HG03175 (cell line): ENCODE results near the gene DHX35.
A peak's percentile ranks its signal among the peaks of the same experiment; 100 is the strongest.

Experiments
- ATAC-seq: cut with Tn5 transposase; IDR thresholded peaks from one replicate; pipeline ENCODE4 v1.9.1; 2021; ENCODE audit warnings: mild to moderate bottlenecking, moderate library complexity; ENCODE audit not compliant: unreplicated experiment

Gene DHX35, protein sequence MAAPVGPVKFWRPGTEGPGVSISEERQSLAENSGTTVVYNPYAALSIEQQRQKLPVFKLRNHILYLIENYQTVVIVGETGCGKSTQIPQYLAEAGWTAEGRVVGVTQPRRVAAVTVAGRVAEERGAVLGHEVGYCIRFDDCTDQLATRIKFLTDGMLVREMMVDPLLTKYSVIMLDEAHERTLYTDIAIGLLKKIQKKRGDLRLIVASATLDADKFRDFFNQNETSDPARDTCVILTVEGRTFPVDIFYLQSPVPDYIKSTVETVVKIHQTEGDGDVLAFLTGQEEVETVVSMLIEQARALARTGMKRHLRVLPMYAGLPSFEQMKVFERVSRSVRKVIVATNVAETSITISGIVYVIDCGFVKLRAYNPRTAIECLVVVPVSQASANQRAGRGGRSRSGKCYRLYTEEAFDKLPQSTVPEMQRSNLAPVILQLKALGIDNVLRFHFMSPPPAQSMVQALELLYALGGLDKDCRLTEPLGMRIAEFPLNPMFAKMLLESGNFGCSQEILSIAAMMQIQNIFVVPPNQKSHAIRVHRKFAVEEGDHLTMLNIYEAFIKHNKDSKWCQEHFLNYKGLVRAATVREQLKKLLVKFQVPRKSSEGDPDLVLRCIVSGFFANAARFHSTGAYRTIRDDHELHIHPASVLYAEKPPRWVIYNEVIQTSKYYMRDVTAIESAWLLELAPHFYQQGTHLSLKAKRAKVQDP

GRCh38 chr20:38962044-38962927 lies at the start of gene DHX35:
Gene DHX35 (plus strand): TSS chr20:38962344. CDS start chr20:38962368, 24 bp downstream.
- ATAC-seq, result peak; percentile 97

- no peak for ATAC-seq
Observed at GRCh38 chr20:38915355-38915754, 46.8 kb upstream of the DHX35 start.

DNA sequence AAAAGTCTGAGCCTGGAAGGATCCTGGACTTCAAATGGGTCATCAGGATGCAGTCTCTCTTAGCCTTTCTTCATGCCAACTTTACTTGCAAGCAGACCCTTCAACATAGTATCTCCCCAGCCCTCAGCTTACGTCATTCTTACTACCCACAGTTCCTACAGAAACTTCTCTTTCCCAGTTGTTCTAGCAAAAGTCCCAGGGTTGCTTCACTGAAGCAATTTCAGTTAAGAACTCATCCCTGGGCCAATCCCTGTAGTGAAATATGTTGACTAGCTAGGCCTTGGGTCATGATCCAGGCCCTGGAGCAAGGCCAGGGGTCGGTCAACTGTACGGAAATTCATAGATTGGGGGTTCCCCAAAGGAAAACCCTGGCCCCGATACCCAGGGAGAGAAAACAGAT lies 44.5 kb upstream of the DHX35 start:
- ATAC-seq, result no peak

GRCh38 chr20:38918172-38918571 lies 44.0 kb upstream of the DHX35 start:
- no peak for ATAC-seq

DNA sequence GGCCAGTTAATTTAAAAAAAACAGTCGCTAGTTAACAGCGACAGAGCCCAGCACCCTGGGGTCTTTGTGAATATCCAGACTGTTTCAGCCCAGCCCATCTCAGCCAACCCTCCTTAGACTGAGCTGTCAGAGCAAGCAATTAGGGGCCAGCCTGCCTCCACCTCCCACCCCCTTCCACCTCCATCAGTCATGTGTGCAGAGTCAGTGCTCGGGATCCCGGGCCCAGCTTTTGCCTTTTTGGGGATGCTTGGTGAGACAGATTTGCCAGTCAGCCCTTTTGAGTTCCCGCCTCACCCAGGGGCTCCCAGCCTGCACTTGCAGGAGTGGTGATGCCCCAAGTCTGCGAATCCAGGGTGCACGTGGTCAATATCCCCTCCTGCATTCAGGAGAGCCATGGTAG lies 42.5 kb upstream of the DHX35 start:
- ATAC-seq, result no peak

- ATAC-seq, result no peak
Observed at GRCh38 chr20:38920411-38920810, 41.7 kb upstream of the DHX35 start.

DNA sequence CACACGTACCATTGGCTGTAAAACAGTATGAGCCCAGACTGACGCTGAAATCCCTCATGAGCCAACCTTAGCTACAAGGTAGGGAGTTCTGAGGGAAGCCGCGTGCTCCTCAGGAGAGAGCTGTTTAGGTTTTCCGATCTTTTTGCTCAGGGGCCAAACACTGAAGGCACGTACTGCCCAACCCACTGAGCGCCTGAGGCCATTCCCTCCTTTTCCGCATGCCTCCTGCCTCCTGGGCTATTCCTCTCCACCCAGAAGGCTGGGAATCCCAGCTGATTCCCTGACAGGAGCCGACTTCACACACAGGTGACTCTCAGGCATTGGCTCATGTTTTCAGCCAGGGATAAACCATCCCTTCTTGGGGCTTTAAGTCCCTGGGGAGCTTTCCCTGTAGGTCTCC lies 41.3 kb upstream of the DHX35 start:
- ATAC-seq, result no peak

- ATAC-seq, result no peak
Observed at GRCh38 chr20:38924718-38925117, 37.4 kb upstream of the DHX35 start.

GRCh38 chr20:38926142-38926933 lies 35.8 kb upstream of the DHX35 start, which contains the start of gene FAM83D:
Gene FAM83D (plus strand): TSS chr20:38926417. CDS start chr20:38926443, 26 bp downstream.
- peak; percentile 93 for ATAC-seq

DNA sequence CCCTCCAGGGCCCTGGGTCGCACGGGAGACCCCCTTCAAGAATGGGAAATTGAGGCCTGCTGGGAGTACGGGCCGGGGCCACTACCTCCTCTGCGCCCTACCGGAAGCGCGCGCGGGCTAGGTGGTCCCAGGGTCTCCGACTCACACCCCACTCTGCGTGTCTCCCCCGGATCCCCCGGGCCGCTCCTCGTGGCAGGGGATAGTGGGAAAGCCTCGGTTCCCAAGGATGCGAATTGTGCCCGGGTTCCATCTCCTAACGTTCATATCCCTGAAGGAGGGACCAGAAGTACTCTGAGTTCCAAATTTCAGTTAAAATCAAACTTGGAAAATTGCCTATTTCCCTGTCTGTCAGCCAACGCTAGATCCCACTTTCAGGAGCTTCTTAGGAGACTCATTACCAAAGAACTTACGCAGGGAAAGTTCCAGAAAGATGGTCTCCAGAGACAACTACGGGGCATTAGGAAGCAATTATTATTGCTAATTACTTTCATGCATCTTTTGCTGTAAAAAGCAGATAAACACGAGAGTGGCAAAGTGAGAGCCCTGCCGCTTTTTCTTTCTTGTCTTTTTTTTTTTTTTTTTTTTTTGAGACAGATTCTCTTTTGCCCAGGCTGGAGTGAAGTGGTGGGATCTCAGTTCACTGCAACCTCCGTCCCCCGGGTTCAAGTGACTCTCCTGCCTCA lies 35.1 kb upstream of the DHX35 start:
- peak; percentile 4 for ATAC-seq

- ATAC-seq, result no peak
Observed at GRCh38 chr20:38927902-38928578, 34.1 kb upstream of the DHX35 start.

DNA sequence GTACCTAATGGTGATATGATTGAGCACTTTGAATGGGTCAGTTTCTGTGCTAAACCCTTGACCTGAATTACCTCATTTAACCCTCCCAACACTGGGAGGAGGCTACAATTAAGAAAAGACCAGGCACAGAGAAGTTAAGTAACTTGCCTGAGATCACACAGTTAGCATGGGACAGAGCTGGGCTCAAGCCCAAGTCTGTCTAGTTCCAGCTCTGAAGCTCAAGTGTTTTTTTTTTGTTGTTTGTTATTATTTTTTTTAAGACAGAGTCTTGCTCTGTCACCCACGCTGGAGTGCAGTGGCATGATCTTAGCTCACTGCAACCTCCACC lies 31.9 kb upstream of the DHX35 start:
- ATAC-seq, result no peak

DNA sequence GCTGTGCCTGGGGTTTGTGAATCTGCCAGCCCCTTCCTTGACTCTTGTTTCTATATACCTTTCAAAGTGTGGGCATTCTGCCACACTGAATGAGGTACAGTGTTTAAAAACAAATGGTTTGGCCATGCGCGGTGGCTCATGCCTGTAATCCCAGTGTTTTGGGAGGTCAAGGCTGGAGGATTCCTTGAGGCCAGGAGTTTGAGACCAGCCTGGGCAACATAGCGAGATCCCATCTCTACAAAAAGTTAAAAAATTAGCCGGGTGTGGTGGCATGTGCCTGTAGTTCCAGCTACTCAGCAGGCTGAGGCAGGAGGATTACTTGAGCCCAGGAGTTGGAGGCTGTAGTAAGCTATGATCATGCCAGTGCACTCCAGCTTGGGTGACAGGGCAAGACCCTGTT lies 30.2 kb upstream of the DHX35 start:
- ATAC-seq, result no peak

DNA sequence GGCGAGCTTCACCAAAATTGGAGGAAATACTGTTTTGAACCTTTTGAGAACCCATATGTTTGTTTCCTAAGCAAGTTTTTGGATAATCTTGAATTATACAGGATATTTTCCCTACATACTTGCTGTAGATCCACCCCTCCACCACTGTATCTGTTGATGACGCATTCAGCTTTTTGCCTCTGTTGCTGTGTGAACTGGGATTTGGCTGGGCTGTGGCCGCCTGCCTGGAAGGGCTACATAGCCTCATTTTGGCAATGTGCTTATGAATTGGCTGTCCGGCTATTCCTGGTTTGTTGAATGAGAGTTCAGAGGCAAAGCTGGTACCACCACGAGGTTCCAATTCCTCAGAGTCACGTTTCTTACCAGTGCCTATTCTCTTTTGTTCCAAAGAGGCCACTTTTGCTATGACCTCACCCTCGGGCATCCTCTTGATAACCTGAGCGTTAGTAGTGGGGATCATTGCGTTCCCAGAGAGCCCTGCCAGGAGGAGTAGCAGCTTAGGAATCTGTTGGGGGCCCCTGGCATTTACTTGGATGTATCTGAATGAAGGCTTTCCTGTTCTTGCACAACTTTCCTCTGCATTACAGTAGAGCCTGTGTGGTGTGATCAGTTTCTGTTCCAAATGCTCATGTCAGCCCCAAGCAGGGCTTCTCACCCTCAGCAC lies 29.6 kb upstream of the DHX35 start:
- ATAC-seq, result no peak

- no peak for ATAC-seq
Observed at GRCh38 chr20:38934530-38934929, 27.6 kb upstream of the DHX35 start.

DNA sequence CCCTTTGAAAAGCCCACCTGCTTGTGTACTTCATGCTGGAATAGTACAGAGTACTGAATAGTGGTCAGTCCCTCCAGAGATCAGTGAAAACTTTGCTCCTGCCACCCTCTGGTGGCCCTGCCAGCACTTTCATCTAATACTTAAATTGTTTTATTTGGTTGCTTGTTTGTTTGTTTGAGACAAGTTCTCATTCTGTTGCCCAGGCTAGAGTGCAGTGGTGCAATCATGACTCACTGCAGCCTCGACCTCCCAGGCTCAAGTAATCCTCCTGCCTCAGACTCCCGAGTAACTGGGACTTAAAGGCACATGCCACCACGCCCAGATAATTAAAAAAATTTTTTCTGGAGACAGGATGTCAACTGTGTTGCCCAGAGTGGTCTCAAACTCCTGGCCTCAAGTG lies 26.9 kb upstream of the DHX35 start:
- no peak for ATAC-seq

DNA sequence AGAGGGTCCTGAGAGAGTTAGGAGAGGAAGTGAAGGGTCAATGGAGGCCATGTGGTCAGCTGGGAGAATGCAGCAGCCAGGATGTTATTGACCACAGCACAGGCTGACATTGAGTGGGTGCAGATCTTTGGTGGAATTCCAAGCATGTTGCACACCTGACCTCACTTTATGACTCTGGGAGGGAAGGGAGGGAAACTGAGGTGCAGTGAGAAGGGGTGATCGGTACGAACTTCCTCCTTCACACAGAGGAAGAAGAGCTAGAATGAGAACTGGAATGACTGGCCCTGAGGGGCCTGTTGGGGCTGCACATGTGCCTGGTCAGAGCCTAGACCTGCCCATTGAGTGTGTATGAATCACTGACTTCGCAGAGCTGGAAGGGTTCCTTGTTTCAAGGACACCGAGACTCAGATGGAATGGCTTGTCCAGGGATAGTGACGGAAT lies 26.2 kb upstream of the DHX35 start:
- no peak for ATAC-seq

GRCh38 chr20:38937000-38937399 lies 25.1 kb upstream of the DHX35 start:
- no peak for ATAC-seq

- ATAC-seq, result no peak
Observed at GRCh38 chr20:38937978-38938473, 24.1 kb upstream of the DHX35 start.
